Right ventricle myocardium superior (tissue), 1 donor: ENCODE data around the gene DCTN3. TPM values are rescaled to one million over a fixed set of nuclear protein-coding genes. Genes with fewer than 3 reads are reported as not detected.
"Not testable (repeated sequence)": the region's sequence is repeated elsewhere in the genome, so short reads cannot be mapped to it uniquely, and the experiment has no call there.

Experiments
- ATAC-seq: fragments of 200-7000 bp; cut with Tn5 transposase; one replicate; pipeline ENCODE4 v1.9.1; 2020; ENCODE audit warnings: mild to moderate bottlenecking; ENCODE audit not compliant: poor library complexity
- DNase-seq: peaks from one replicate; pipeline ENCODE4 v3.0.0-alpha.2; 2020
- intact Hi-C: fragments of 100-400 bp; cut with DNase I; formaldehyde crosslinking; loops from one replicate; pipeline ENCODE4 v1.11.2; 2022
- total RNA-seq: library from RNA; stranded (reverse); fragmentation: NEBNext Ultra II Directional; extraction: Animal tissue kit (Norgen Biotek cat#: 25700); gene quantifications from one replicate; pipeline ENCODE4 v1.2.1, GENCODE V29; 2021
- donor health status: DM: no; HTN: yes; CAD: no; lungs with severe emphysema.

The DCTN3 gene
- total RNA-seq, 1 donor from 2014 or later, result 129 TPM

DNA sequence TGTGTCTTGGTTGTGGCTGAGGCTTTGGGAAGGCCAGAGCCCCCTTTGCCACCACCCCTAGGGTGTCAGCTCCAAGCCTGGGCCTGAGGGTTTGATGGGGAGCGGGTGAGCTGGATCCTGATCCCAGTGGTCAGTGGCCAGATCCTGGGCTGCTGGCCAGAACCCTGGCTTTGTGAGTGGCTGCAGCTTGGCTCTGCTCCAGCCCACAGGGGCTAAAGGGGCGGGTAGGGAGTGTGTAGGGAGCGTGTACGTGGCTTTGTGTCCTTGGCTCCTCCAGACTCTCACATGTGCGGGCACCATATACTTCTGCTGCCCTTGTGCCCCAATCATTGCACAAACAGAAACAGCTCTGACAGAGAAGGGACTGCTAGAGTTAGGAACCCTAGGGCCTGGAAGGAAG, 30.5 kb upstream of the DCTN3 start:
- DNase-seq (no peak), ATAC-seq (no peak)
- intact Hi-C loops, result no loop called here

DNA sequence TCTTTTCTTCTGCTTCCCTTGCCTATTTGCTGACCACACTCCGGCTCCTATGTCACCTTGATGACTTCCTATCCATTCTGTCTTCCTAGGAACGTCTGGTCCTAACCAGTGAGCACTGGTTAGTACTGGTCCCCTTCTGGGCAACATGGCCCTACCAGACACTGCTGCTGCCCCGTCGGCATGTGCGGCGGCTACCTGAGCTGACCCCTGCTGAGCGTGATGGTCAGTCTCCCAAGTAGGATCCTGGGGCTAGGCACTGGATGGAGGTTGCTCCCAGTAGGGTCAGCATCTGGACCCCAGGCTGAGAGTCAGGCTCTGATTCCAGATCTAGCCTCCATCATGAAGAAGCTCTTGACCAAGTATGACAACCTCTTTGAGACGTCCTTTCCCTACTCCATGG, 28.4 kb upstream of the DCTN3 start:
- no peak for ATAC-seq
- intact Hi-C loops, result no loop called here
- no peak for DNase-seq

DNA sequence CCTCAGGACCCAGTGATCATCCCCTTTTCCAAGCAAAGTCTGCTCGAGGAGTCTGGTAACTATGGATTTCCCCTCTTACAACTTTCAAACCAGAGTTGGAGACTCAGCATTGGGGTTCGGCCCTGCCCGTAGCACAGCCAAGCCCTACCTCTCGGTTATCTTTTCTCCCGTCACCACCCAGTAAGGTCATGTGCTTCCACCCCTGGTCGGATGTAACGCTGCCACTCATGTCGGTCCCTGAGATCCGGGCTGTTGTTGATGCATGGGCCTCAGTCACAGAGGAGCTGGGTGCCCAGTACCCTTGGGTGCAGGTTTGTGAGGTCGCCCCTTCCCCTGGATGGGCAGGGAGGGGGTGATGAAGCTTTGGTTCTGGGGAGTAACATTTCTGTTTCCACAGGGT, 27.4 kb upstream of the DCTN3 start:
- intact Hi-C loops, result no loop called here
- DNase-seq (no peak), ATAC-seq (no peak)

DNA sequence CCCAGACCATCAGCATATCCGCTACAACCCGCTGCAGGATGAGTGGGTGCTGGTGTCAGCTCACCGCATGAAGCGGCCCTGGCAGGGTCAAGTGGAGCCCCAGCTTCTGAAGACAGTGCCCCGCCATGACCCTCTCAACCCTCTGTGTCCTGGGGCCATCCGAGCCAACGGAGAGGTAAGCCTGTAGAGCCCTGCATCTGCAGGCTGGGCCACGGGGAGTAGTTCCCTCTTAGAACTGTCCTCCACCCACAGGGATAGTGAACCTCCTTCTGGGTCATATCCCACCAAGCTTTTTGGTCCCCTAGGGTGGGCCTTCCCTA, 26.7 kb upstream of the DCTN3 start:
- intact Hi-C loops, result no loop called here
- DNase-seq (no peak), ATAC-seq (no peak)

DNA sequence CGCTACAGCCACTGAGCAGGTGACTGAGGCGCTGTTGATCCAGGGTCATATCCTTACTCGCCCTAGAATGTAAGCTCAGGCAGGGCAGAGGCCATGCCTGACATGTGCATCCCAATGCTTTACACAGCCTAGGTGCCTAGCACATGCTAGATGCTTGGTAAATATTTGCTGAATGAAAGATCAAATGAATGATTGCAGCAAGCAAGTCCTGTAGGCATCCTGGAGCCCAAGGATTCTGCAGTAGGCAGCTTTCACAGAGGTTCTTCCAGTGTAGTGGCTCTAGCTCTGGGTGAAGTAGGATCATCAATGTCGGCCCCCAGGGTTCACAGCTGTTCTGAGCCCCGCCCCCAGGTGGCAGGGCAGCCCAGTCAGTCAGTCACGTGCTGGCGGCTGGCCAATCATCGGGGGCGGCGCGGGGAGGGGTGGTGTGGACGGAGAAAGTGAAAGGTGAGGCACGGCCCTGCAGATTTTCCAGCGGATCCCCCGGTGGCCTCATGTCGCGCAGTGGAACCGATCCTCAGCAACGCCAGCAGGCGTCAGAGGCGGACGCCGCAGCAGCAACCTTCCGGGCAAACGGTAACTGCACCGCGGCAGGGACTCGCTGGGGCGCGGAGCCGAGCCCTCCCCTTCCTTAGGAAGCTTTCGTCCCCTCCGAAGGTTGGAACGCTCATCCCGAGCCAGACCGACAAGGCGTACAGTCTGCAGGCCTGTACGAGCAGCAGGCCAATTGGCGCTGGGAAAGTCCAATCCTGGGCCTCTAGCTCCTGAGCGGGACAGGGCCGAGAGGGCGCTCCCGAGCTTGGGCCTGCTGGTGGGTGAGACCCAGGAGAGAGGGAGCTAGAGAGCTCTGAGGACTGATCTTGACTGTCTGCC, 26.2 kb upstream of the DCTN3 start, which contains the start of gene GALT:
Gene GALT (plus strand): TSS at position 465 of the 873 bp plus-strand sequence. CDS start 30 bp downstream, at position 495.
- intact Hi-C loops, result no loop called here
- peak; percentile 98 for DNase-seq
- ATAC-seq, result peak; percentile 87

DNA sequence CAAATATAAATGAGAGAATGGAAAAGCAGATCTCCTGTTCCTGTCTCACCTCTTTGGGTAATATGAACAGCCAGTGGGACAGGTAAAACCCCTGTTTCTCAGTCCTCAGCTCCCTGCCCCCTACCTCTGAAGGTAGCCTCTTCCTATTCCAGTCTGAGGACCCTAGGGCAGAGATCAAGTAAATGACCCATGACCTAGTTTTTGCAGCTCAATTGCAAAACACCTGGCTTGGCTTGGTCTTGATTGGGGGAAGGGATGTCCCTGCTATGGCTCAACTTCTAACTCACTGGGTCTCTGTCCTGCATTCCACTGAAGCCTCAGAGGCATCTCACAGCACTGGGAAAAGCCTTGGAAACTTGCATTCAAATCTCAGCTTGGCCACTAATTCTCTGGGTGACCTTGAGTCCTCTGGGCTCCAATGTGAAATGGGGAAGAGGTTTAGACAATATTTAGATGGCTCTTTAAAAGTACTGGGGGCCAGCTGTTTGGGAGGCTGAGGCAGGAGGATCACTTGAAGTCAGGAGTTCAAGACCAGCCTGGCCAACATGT, 24.5 kb upstream of the DCTN3 start:
- ATAC-seq, result no peak
- intact Hi-C loops, result no loop called here

DNA sequence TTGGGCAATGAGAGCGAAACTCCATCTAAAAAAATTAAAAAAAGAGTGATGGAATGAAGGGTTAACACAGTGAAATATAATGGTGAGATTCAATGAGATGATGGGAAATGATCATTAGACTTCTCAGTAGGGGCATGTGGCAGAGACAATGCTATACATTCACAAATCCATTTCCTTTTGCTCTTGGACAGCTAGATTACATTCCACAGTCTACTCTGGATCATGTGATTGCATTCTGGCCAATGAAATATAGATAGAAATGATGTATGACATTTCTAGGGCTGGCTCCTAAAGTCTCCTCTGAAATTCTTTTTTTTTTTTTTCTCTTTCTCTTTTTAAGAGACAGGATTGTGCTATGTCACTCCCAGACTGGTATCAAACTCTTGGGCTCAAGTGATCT, 22.4 kb upstream of the DCTN3 start:
- no peak for ATAC-seq
- no peak for DNase-seq
- intact Hi-C loops, result no loop called here

More for the DNA sequence above, 24.5 kb upstream of the DCTN3 start:
- DNase-seq, result no peak

DNA sequence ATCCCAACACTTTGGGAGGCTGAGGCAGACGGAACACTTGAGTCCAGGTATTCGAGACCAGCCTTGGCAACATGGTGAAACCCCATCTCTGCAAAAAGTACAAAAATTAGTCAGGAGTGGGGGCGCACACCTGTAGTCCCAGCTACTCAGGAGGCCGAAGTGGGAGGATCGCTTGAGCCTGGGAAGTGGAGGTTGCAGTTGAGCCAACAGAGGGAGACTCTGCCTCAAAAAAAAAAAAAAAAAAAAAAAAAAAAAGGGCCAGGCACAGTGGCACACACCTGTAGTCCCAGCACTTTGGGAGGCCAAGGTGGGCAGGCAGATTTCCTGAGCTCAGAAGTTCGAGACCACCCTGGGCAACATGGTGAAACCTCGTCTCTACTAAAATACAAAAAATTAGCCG, 19.0 kb upstream of the DCTN3 start:
- DNase-seq, ATAC-seq, intact Hi-C loops: not testable (repeated sequence)

DNA sequence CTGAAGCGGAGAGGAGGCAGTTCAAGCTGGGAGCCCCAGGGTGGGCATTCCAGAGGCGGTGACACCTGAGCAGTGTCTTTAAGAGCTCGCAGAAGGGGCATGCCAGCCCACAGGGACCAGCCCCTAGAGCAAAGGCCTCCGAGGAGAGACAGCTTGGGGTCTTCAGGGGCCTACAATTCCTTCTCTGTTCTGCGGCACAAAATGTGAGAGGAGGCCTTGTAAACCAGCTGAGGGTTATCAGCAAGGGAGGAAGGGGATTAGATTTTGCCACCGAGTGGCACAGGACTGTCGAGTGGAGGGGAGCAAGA, 17.8 kb upstream of the DCTN3 start:
- ATAC-seq (no peak), DNase-seq (no peak)
- intact Hi-C loops, result no loop called here

DNA sequence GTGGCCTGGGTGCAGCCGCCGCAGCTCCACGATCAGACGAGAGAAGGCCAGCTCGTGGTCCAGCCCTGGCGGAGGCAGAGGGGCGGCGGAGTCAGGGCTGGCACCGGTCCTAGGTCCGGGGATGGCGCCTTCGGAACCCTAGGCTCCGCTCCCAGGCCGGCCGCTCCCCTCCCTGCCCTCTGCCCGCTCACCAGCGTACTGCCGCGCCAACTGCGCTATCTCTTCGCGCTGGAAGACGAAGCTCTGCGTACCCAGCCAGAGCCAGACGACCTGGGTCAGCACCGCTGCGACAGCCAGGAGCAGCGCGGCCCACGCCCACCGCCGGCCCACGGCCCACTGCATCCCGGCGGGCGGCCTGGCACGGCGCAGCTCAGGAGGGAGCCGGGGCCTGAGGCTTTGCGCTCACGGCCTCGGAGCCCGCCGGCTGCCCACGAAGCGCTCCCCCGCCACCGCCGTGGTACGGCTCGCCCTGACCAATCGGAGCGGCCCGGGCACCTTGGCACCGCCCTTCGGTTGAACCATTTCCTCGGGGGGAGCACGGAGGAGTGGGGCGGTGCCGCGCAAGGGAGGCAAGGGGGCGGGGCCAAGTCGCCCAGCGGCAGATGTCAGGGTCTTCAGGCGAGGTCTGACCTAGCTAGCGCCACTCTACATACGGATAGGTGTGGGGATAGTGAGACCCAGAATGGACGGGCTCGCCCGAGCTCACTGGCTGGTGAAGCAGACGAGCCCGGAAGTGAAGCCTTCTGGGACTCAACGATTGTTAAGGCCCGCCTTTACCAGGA, 17.3 kb upstream of the DCTN3 start, which contains the start of gene SIGMAR1:
Gene SIGMAR1 (minus strand): TSS at position 432 of the 782 bp plus-strand sequence. CDS start 90 bp downstream, at position 342.
- ATAC-seq, result peak; percentile 98
- intact Hi-C loops, result no loop called here
- peak; percentile 95 for DNase-seq

DNA sequence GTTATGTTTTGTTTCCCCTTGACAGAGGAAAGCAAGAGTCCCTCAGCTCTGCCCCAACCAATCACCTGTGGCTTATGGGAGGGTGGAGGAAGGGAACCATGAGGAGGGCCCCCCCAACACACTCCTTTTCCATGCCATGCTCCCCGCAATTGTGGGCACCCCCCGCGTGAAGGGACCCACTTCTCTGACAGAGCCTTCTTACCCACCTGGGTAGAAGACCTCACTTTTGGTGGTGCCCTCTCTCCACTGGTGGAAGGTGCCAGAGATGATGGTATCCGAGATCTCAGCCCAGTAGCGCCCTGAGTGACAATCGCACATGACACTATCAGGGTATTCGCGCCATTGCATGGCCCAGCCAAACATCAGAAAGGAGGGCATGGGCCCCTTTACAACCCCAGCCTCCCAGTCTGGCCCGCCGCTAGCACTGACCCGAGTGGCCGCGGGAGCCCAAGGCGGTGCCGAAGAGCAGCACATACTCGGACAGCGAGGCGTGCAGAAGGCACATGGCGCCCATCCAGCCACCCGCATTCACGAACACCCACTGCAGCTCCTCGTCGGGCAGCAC, 16.6 kb upstream of the DCTN3 start:
- intact Hi-C loops, result no loop called here
- ATAC-seq (no peak), DNase-seq (no peak)

DNA sequence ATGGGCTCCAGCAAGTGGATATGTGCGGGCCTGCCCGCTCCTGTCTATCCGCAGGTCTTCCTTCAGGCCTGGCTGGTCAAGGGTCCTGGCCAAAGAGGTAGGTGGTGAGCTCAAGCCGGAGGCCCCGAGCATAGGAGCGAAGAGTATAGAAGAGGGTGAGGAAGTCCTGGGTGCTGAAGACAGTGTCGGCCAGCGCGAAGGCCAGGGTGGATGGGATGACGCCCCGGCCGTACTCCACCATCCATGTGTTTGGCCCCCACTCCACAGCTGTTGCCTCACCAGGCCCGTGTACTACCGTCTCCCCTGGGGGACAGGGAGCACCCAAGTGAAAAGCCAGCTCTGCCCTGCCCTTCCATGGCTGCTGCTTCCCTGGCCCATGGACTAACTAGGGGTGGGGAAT, 15.3 kb upstream of the DCTN3 start:
- intact Hi-C loops, result no loop called here
- DNase-seq (no peak), ATAC-seq (no peak)

DNA sequence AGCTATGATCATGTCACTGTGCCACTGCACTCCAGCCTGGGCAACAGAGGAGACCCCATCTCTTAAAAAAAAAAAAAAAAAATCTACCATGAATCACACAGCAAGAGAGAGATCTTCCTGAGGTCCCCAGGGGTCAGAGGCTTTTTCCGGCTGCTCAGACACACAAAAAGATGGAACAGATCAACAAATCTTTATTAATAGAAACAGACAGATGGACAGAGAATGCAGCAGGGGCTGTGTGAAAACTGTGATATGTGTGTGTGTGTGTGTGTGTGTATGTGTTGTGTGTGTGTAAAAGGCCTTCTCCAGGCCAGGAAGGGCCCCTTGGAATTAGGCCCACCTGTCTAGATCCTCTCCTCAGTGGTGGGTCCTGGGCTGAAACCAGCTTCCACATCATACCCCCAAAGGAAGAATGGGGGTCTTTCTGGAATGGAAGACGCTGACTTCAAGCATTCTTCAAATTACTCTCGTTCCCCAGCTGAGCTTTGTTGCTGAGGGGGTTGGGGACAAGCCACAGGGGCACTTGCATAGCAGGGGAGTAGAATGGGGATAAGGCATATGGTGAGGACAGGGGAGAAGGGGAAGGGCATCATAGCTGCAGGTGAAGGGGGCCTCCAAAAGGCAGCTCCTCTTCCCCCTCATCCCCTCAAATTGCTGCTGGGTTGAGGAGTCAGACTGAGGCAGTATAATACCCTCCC, 14.4 kb upstream of the DCTN3 start:
- intact Hi-C loops, result no loop called here

DNA sequence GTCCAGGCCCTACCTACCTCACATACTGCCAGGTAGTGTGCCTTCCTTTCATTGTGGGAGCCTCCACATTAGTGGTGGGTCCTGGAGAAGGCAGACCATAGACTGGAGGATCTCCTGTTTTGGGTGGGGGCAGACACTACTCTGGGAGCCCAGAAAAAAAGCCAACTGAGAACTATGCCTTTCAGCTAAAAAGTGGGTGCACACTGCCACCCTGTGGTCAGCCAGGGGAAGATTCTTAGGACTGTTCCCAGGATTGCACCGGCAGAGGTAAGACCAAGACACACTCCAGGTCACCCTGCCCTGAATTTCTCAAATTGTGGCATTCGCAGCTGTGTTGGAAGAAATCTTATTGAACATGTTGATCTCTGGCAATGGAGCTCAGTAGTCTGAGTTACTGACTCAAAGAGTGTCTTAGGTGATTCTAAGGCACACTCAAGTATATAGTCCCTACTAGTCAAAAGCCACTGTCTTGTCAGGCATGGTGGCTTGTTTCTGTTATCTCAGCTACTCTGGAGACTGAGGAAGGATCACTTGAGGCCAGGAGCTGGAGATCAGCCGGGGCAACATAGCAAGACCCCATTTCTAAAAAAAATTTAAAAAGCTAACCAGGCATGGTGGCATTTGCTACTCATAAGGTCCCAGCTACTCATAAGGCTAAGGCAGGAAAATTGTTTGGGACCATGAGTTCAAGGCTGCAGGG, 13.7 kb upstream of the DCTN3 start:
- intact Hi-C loops, result no loop called here
- DNase-seq (peak; percentile 61), ATAC-seq (peak; percentile 30)

More for the DNA sequence above, 14.4 kb upstream of the DCTN3 start:
- ATAC-seq, result no peak
- DNase-seq, result no peak

DNA sequence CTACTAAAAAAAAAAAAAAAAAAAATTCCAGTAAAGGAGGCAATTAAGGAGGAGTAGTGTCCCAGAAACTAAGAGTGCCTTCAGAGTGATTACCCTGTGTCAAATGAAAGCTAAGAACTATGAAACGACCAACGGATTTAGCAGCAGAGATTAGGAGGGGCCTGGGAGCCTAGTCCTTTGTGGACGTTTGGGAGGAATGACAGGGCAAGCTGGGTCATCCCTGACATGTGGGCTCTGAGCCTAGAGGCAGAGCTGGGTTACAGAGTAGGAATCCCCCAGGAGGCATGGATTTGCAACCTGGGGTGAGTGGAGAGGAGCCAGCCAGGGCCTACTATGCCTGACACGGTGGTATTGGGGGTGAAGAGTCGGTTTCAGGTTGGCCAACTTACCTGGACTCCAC, 12.9 kb upstream of the DCTN3 start:
- DNase-seq (no peak), ATAC-seq (no peak)
- intact Hi-C loops, result no loop called here

DNA sequence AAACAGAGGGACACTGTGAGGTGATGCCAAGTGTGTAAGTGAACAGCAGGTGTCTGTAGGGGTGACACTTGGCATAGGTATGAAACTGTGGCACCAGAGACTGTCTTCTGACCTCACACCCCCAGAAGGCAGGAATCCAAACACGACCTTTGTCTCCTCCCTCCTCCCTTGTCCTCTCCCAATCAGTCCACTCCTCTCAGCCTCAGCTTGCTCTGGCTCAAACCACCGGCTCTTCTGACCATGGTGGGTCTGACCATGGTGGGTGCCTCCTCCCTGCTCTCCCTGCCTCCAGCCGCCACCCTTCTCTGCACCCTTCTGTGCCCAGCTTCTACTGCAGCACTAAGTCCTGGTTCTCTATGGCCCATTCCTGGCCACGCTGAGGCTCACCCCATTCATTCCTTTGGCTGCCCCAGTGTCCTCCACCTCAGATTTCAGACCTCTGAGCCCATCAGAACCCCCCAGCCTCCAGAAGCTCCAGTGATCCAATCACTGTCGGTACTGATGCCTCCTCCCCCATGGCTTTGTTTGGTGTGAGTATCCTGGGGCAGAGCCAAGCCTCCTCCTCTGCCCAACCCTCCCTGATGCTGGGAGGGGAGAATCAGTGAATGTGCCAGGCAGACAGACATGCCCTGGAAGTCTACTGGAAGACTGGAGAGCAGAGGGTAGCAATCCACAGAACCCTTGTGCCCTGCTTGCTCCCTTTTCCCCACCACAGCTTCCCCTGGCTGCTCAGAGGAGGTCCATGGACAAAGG, 10.3 kb upstream of the DCTN3 start:
- intact Hi-C loops, result no loop called here
- DNase-seq (no peak), ATAC-seq (no peak)

DNA sequence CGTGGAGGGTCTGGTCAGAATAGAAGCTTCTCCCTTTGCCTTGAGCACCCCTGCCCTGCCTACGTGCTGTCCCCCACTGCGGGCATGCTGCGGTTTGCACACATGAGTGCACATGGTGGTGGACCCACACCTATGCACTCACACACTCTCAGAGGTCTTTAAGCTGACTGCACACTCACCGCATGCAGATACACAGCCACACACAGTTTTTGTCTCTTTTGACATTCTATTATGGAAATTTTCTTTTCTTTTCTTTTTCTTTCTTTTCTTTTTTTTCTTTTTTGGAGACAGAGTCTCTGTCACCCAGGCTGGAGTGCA, 9.2 kb upstream of the DCTN3 start:
- no peak for ATAC-seq
- DNase-seq, result no peak
- intact Hi-C loops, result no loop called here
